ENCODE data around the gene ACTR5.
A peak's percentile ranks its signal among the peaks of the same experiment; 100 is the strongest.

ACTR5 gene

DNA sequence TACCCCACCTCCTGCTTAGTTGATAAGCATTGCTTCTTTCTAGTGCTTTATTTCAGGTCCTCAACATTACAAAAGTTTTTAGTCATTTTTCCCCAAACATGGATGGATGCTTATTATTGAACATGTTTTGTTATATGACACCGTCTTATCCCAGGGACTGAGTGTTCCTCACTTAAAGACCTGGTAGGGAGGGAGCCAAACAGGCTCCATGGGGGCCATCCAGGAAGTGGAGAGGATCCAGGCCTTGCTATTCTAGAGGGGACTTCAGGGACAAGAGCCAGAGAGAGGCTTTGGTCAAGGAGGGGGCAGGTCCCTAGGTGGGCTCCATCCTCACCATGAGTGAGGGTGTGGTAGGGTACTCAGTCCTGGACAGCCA is 16.5 kb upstream of the ACTR5 start:
- Histone ChIP-seq H3K9me3 (ENCODE audit: low read length) (peaks cover 9% of the 10 kb centered on the region), H3K27me3 (ENCODE audit: insufficient read depth, low read length) (peaks cover 47% of the 10 kb centered on the region), H3K4me3 (ENCODE audit: low read length) (no peak overlapping the region), H3K4me1 (ENCODE audit: insufficient read depth, low read length) (peaks cover 8% of the 10 kb centered on the region), H3K36me3 (ENCODE audit: insufficient read depth, low read length) (no peaks in the 10 kb centered on the region), H2AFZ (ENCODE audit: low read depth, low read length) (no peak overlapping the region)

DNA sequence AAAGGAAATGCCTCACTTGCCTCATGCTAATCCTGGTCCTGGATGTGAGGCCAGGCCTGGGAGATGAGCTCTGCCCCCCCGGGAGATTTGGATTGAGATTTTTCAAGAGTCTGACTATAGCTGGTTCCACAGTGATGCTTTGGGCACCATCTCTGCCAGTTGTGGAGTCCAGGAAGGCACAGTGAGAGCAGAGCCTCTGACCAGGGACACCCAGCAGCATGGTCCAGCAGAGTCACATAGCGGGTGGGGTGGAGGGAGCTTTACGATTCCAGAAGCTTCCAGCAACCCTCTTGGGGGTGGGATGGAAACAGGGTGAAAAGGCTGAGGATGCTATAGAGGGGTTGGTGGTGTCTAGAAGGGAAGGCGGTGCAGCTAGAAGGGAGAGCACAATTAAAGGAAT is 15.3 kb upstream of the ACTR5 start:
- H3K4me1 ChIP-seq (ENCODE audit: insufficient read depth, low read length): peaks cover 8% of the 10 kb centered on the region
- H3K36me3 ChIP-seq (ENCODE audit: insufficient read depth, low read length): no peaks in the 10 kb centered on the region
- H2AFZ ChIP-seq (ENCODE audit: low read depth, low read length): no peak overlapping the region
- H3K9me3 ChIP-seq (ENCODE audit: low read length): peaks cover 4% of the 10 kb centered on the region
- no peak overlapping the region for H3K4me3 ChIP-seq (ENCODE audit: low read length)
- H3K27me3 ChIP-seq (ENCODE audit: insufficient read depth, low read length): peaks cover 34% of the 10 kb centered on the region

DNA sequence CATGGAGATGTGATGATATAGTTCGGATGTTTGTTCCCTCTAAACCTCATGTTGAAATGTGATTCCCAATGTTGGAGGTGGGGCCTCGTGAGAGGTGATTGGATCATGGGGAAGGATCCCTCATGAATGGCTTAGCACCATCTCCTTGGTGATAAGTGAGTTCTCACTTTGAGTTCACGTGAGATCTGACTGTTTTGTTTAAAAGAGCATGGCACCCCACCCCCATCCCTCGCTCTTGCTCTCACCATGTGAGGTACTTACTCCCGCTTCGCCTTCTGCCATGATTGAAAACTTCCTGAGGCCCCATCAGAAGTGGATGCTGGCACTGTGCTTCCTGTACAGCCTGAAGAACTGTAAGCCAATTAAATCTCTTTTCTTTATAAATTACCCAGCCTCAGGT is 13.1 kb upstream of the ACTR5 start:
- Histone ChIP-seq H2AFZ (ENCODE audit: low read depth, low read length) (no peak overlapping the region), H3K9me3 (ENCODE audit: low read length) (peaks cover 3% of the 10 kb centered on the region), H3K4me1 (ENCODE audit: insufficient read depth, low read length) (peaks cover 3% of the 10 kb centered on the region), H3K27me3 (ENCODE audit: insufficient read depth, low read length) (peaks cover 13% of the 10 kb centered on the region), H3K36me3 (ENCODE audit: insufficient read depth, low read length) (no peaks in the 10 kb centered on the region), H3K4me3 (ENCODE audit: low read length) (no peak overlapping the region)

DNA sequence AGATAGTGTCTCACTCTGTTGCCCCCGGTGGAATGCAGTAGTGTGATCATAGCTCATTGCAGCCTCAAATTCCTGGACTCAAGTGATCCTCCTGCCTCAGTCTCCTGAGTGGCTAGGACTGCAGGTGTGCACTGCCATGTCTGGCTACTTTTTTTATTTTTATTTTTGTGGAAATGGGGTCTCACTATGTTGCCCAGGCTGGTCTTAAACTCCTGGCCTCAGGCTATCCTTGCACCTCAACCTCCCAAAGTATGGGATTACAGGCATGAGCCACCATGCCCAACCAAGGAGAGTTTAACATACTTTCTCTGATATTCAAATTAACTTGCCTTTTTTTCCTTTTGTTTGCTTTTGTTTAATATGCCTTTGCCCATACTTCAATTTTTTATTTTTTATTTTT is 10.4 kb upstream of the ACTR5 start:
- Histone ChIP-seq H3K4me1 (ENCODE audit: insufficient read depth, low read length) (no peaks in the 10 kb centered on the region), H3K36me3 (ENCODE audit: insufficient read depth, low read length) (no peaks in the 10 kb centered on the region), H2AFZ (ENCODE audit: low read depth, low read length) (no peak overlapping the region), H3K9me3 (ENCODE audit: low read length) (peaks cover 3% of the 10 kb centered on the region), H3K27me3 (ENCODE audit: insufficient read depth, low read length) (no peaks in the 10 kb centered on the region), H3K4me3 (ENCODE audit: low read length) (no peak overlapping the region)

DNA sequence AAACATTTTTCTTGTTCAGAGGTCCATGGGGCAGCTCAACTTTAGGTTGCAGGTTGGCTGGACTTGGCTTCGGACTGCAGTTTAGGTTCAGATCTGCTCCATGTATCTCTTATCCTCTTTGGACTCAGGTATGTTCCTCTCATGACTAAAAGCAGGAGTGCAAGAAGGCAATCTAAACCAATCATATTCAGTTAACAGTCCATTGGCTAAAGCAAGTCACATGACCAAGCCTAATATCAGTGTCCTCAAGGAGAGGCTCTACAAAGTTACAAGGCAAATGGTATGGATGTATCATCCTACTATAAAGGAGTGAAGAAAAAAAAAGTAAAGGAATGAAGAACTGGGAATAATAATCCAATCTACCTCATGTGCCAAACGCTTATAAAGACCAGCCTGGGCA is 2.5 kb upstream of the ACTR5 start:
- no peaks in the 10 kb centered on the region for H3K9me3 ChIP-seq (ENCODE audit: low read length)
- peaks cover 4% of the 10 kb centered on the region for H3K36me3 ChIP-seq (ENCODE audit: insufficient read depth, low read length)
- no peaks in the 10 kb centered on the region for H3K27me3 ChIP-seq (ENCODE audit: insufficient read depth, low read length)
- no peak overlapping the region for H3K4me3 ChIP-seq (ENCODE audit: low read length)
- H3K4me1 ChIP-seq (ENCODE audit: insufficient read depth, low read length): peaks cover 17% of the 10 kb centered on the region
- H2AFZ ChIP-seq (ENCODE audit: low read depth, low read length): no peak overlapping the region

DNA sequence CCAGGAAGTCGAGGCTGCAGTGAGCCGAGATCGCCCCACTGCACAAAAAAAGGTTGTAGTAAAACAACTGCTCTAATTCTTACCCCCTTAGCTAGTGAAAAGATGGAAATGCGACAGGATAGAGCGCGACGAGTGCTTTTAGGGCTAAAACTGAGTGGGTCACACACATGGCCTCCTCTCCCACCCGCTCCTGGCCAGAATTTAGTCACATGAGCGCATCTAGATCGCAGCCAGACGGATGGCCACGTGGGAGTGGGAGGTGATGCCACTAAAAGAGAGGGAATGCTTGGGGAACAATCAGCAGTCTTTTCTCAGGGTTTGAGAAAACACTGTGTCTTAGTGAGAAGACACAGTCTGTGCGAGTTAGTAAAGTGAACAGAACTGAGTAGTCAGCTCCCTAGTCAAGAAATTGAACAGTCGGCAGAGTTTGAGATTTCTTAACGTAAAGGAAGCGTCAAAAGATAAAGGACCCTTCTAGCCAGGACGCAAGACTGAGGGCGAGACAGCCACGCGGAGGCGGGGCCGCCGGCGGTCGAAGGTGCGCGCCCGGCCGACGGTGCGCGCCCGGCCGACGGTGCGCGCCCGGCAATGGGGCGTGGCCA is 664 bp upstream of the ACTR5 start:
- no peaks in the 10 kb centered on the region for H3K9me3 ChIP-seq (ENCODE audit: low read length)
- H2AFZ ChIP-seq (ENCODE audit: low read depth, low read length): peak overlapping the region; percentile 82
- peaks cover 17% of the 10 kb centered on the region for H3K4me1 ChIP-seq (ENCODE audit: insufficient read depth, low read length)
- peaks cover 15% of the 10 kb centered on the region for H3K36me3 ChIP-seq (ENCODE audit: insufficient read depth, low read length)
- H3K4me3 ChIP-seq (ENCODE audit: low read length): peak overlapping the region; percentile 96
- no peaks in the 10 kb centered on the region for H3K27me3 ChIP-seq (ENCODE audit: insufficient read depth, low read length)

DNA sequence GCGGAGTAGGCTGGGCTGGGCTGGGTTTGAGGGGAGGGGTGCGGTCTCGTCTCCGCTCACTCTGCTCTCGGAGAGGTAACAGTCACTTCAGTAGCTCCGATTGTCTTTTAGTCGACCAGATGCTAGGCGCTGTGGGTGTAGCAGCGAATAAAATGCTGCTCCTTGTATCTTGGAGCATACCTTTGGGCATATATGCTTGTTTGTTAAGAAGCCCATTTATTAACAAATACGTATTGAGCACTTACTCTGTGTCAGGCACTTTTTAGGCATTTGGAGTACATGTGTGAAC is 545 bp downstream of the ACTR5 start:
- H3K4me3 ChIP-seq (ENCODE audit: low read length): peak overlapping the region; percentile 96
- peak overlapping the region; percentile 82 for H2AFZ ChIP-seq (ENCODE audit: low read depth, low read length)
- peaks cover 17% of the 10 kb centered on the region for H3K4me1 ChIP-seq (ENCODE audit: insufficient read depth, low read length)
- no peaks in the 10 kb centered on the region for H3K27me3 ChIP-seq (ENCODE audit: insufficient read depth, low read length)
- H3K9me3 ChIP-seq (ENCODE audit: low read length): no peaks in the 10 kb centered on the region
- peaks cover 24% of the 10 kb centered on the region for H3K36me3 ChIP-seq (ENCODE audit: insufficient read depth, low read length)

DNA sequence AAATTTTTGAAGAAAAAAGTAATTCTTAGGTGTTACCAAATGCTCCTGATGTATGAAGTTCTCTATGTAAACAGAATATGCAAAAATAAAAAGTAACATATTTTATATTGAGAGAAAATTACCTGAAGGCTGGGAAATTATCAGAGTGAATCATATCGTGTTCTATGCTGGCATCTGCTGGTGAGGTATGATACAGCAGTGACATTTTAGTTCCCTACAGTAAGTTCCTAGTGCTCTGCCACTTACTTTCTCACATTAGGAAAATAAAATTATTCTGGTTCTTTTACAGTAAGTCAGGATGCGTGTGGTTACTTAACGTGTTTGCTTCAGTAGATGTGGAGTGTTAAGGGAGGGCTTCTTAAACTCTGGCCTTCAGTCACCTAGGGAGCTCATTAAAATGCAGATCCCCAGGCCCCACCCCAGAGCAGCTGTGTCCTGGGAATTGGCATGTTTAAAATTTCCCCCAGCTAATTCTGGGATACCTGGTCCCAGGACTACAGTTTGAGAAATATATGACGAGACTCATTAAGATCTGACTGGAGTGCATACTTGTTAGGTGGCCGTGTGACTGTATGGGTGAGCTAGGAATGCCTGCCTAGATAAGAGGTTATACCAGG is 3.2 kb downstream of the ACTR5 start:
- no peak overlapping the region for H2AFZ ChIP-seq (ENCODE audit: low read depth, low read length)
- no peak overlapping the region for H3K4me3 ChIP-seq (ENCODE audit: low read length)
- H3K9me3 ChIP-seq (ENCODE audit: low read length): no peaks in the 10 kb centered on the region
- H3K27me3 ChIP-seq (ENCODE audit: insufficient read depth, low read length): no peaks in the 10 kb centered on the region
- peaks cover 46% of the 10 kb centered on the region for H3K36me3 ChIP-seq (ENCODE audit: insufficient read depth, low read length)
- H3K4me1 ChIP-seq (ENCODE audit: insufficient read depth, low read length): peaks cover 17% of the 10 kb centered on the region

DNA sequence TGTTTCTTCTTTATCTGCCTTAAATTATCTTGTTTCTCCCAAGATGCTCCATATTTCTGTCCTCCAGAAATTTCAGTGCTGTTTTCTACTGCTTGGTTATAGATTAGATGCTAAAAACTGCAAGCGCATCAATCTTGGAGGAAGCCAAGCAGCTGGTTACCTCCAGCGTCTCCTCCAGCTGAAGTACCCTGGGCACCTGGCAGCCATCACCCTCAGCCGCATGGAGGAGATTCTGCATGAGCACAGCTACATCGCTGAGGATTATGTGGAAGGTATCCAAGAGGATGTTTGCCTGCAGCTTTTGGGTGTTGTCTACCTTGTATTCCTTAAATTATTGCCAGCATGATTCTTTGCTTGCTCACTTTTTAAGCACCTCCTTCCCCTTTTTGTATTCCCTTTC is 3.8 kb downstream of the ACTR5 start:
- H3K36me3 ChIP-seq (ENCODE audit: insufficient read depth, low read length): peaks cover 49% of the 10 kb centered on the region
- H3K4me3 ChIP-seq (ENCODE audit: low read length): no peak overlapping the region
- H2AFZ ChIP-seq (ENCODE audit: low read depth, low read length): no peak overlapping the region
- H3K9me3 ChIP-seq (ENCODE audit: low read length): no peaks in the 10 kb centered on the region
- peaks cover 17% of the 10 kb centered on the region for H3K4me1 ChIP-seq (ENCODE audit: insufficient read depth, low read length)
- H3K27me3 ChIP-seq (ENCODE audit: insufficient read depth, low read length): no peaks in the 10 kb centered on the region

DNA sequence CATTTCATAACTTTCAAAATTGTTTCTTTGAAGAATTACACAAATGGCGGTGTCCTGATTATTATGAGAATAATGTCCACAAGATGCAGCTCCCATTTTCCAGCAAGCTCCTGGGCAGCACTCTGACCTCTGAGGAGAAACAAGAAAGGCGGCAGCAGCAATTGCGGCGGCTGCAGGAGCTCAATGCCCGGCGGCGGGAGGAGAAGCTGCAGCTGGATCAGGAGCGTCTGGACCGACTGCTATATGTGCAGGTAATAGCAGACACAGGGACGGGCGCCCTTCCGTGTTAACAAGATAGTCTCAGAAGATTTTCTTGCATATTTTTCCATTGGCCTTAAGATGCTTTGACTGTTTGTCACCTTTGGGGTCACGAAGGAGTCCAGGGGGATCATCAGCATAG is 6.7 kb downstream of the ACTR5 start:
- H3K27me3 ChIP-seq (ENCODE audit: insufficient read depth, low read length): no peaks in the 10 kb centered on the region
- H3K36me3 ChIP-seq (ENCODE audit: insufficient read depth, low read length): peaks cover 71% of the 10 kb centered on the region
- H3K4me3 ChIP-seq (ENCODE audit: low read length): no peak overlapping the region
- no peak overlapping the region for H2AFZ ChIP-seq (ENCODE audit: low read depth, low read length)
- no peaks in the 10 kb centered on the region for H3K9me3 ChIP-seq (ENCODE audit: low read length)
- peaks cover 2% of the 10 kb centered on the region for H3K4me1 ChIP-seq (ENCODE audit: insufficient read depth, low read length)

DNA sequence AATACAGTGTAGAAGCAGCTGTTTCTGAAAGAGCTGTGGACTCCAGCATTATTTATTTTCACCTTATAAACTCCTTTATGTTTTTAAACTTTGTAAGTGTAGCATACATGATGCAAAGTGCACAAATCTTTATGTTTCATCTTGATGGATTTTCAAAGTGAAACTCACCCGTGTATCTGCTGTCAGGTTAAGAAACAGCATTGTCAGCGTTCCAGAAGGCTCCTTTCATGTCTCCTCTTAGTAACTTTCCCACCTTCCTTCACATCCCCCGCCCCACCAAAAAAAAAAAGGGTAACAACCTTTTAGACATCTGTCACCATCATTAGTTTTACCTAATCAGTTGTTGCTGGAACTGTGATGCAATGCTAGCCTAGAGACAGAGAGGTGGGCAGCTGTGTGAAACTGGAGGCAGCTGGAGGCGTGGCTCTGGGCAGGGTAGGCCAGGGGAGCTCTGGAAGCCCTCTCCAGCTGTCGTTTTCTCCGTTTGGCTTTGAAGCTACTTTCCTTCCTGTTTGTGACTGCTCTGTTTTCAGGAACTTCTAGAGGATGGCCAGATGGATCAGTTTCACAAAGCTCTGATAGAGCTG is 7.2 kb downstream of the ACTR5 start:
- H3K4me1 ChIP-seq (ENCODE audit: insufficient read depth, low read length): no peaks in the 10 kb centered on the region
- no peaks in the 10 kb centered on the region for H3K27me3 ChIP-seq (ENCODE audit: insufficient read depth, low read length)
- H3K4me3 ChIP-seq (ENCODE audit: low read length): no peak overlapping the region
- H3K9me3 ChIP-seq (ENCODE audit: low read length): no peaks in the 10 kb centered on the region
- peaks cover 73% of the 10 kb centered on the region for H3K36me3 ChIP-seq (ENCODE audit: insufficient read depth, low read length)
- H2AFZ ChIP-seq (ENCODE audit: low read depth, low read length): no peak overlapping the region

DNA sequence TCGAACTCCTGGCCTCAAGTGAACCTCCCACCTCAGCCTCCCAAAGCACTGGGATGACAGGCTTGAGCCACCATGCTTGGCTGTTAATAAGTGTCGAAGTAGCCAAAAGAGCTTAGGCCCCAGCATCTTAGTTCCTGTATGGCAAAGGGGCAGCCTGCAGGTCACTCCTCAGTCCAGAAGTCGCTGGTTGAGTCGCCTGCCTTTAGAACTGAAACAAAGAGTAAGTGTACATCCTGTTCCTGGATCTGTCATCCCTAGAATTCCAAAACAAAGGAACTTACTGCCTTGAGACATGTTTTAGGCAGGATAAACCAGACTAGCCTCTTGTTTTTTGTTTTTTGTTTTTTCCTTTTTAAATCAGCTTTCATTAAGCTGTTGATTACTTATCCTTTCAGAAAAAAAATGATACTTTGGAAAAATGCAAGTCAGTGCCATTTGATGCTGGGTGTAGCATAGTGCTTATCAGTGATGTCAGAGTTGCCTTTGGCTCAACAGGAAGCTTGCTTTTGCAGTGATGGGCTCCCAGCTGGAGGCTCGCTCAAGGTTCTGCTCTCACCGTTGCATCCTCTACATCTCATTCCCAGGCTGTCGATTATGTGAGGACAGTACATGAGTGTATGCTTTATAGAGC is 9.0 kb downstream of the ACTR5 start:
- Histone ChIP-seq H3K9me3 (ENCODE audit: low read length) (no peaks in the 10 kb centered on the region), H3K4me3 (ENCODE audit: low read length) (no peak overlapping the region), H3K36me3 (ENCODE audit: insufficient read depth, low read length) (peaks cover 78% of the 10 kb centered on the region), H2AFZ (ENCODE audit: low read depth, low read length) (no peak overlapping the region), H3K27me3 (ENCODE audit: insufficient read depth, low read length) (no peaks in the 10 kb centered on the region), H3K4me1 (ENCODE audit: insufficient read depth, low read length) (no peaks in the 10 kb centered on the region)

DNA sequence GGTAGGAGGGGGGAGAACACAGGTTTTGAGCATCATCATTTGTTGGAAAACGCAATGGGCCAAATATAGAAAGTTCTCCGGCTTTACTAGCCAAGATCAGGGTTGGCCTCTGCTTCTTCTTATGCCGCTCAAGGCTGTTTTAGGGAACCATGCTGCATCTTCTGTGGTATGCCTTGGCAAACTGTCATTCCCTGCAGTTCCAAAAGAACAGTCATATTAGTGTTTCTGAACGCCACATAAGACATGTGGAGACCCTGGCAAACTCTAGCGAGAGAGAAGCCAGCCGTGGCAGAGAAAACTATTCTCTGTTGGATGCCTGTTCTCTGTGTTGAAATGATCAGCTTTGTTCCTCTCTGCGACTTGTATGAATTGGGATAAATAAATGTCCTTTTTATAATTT is 10.8 kb downstream of the ACTR5 start:
- Histone ChIP-seq H3K4me3 (ENCODE audit: low read length) (no peak overlapping the region), H3K36me3 (ENCODE audit: insufficient read depth, low read length) (peaks cover 85% of the 10 kb centered on the region), H2AFZ (ENCODE audit: low read depth, low read length) (no peak overlapping the region), H3K9me3 (ENCODE audit: low read length) (no peaks in the 10 kb centered on the region), H3K4me1 (ENCODE audit: insufficient read depth, low read length) (no peaks in the 10 kb centered on the region), H3K27me3 (ENCODE audit: insufficient read depth, low read length) (no peaks in the 10 kb centered on the region)
